ENCODE data around the gene OR6N2. TPM values are rescaled to one million over a fixed set of nuclear protein-coding genes. Genes with fewer than 3 reads are reported as not detected.
A peak's percentile ranks its signal among the peaks of the same experiment; 100 is the strongest.

The OR6N2 gene, protein sequence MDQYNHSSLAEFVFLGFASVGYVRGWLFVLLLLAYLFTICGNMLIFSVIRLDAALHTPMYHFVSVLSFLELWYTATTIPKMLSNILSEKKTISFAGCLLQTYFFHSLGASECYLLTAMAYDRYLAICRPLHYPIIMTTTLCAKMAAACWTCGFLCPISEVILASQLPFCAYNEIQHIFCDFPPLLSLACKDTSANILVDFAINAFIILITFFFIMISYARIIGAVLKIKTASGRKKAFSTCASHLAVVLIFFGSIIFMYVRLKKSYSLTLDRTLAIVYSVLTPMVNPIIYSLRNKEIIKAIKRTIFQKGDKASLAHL
- not detected in 2 replicates for total RNA-seq

- DNase-seq (ENCODE audit: low read depth), result no peak
- no peak within 1 kb of the TSS for H3K4me3 ChIP-seq (ENCODE audit: low read depth, low read length)
- no peak for TF ChIP-seq CTCF (IDR thresholded peaks at IDR 0.05; ENCODE audit: insufficient read depth, low read depth, low read length)
Observed at GRCh38 chr1:158781104-158781503, at the start of gene OR6N2. Gene OR6N2 (minus strand): TSS chr1:158781204. CDS start chr1:158777635, 3,569 bp downstream.

- TF ChIP-seq CTCF (IDR thresholded peaks at IDR 0.05; ENCODE audit: insufficient read depth, low read depth, low read length), result no peak
- no peak overlapping the region for H3K4me3 ChIP-seq (ENCODE audit: low read depth, low read length)
- DNase-seq (ENCODE audit: low read depth), result no peak
Observed at GRCh38 chr1:158830074-158830677, 49.2 kb upstream of the OR6N2 start.

DNA sequence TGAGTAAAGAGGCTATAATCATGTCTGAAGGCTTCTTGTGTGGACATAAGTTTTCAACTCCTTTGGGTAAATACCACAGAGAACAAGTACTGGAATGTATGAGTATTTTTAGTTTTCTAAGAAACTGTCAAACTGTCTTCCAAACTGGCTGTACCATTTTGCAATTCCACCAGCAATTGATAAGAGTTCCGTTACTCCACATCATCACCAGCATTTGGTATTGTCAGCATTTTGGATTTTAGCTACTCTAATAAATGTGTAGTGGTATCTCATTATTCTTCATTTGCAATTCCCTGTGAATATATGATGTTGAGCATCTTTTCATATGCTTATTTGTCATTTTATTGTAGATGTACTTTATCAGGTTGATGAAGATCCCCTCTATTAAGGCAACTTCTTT, 40.7 kb upstream of the OR6N2 start:
- no peak overlapping the region for H3K4me3 ChIP-seq (ENCODE audit: low read depth, low read length)
- DNase-seq (ENCODE audit: low read depth), result no peak
- TF ChIP-seq CTCF (IDR thresholded peaks at IDR 0.05; ENCODE audit: insufficient read depth, low read depth, low read length), result no peak

DNA sequence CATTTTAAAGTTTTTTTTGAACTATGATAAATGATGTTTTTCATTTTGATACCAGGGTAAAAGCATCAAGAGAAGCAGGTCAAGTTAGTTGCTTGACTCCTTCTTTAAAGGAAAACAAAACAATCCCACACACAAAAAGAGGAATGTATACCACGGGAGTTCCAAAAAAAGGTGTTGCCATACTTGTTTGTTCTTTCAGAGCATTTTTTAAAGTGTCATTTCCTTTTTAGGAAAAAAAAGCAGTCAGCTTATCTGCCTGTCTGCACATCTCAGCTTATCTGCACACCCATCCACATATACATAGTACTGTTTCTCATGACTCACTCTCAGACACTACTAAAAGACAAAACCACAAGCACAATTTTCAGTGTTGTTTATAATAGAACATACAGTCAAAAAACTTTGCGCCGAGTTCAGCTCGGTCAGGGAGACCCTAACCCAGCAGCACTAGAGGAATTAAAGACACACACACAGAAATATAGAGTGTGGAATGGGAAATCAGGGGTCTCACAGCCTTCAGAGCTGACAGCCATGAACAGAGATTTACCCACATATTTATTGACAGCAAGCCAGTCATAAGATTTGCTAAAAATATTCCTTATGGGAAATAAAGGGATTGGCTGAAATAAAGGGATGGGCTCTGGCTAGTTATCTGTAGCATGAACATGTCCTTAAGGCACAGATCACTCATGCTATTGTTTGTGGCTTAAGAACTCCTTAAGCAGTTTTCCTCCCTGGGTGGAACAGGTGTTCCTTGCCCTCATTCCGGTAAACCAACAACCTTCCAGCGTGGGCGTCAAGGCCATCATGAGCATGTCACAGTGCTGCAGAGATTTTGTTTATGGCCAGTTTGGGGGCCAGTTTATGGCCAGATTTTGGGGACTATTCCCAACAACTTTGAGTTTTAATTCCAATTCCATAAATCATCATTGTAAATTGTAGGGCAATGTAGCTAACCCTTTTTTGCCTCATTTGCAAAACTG, 38.7 kb upstream of the OR6N2 start:
- H3K4me3 ChIP-seq (ENCODE audit: low read depth, low read length), result no peak overlapping the region
- peak; percentile 85 for DNase-seq (ENCODE audit: low read depth)
- TF ChIP-seq CTCF (IDR thresholded peaks at IDR 0.05; ENCODE audit: insufficient read depth, low read depth, low read length), result no peak

- peak; percentile 19 for DNase-seq (ENCODE audit: low read depth)
- no peak overlapping the region for H3K4me3 ChIP-seq (ENCODE audit: low read depth, low read length)
- TF ChIP-seq CTCF (IDR thresholded peaks at IDR 0.05; ENCODE audit: insufficient read depth, low read depth, low read length), result no peak
Observed at GRCh38 chr1:158818975-158819431, 38.0 kb upstream of the OR6N2 start.

GRCh38 chr1:158818560-158818959, 37.6 kb upstream of the OR6N2 start:
- no peak for DNase-seq (ENCODE audit: low read depth)
- no peak overlapping the region for H3K4me3 ChIP-seq (ENCODE audit: low read depth, low read length)
- TF ChIP-seq CTCF (IDR thresholded peaks at IDR 0.05; ENCODE audit: insufficient read depth, low read depth, low read length), result no peak

Measured in fibroblast of villous mesenchyme (primary cell).